Thoracic aorta (tissue), 2 donors: ENCODE results near the gene VPS54. TPM values are rescaled to one million over a fixed set of nuclear protein-coding genes. Genes with fewer than 3 reads are reported as not detected.

Experiments
- ATAC-seq: fragments of 150-250 bp; one replicate; pipeline ENCODE4 v1.8.0; 2017; ENCODE audit warnings: low read depth; ENCODE audit not compliant: insufficient number of reproducible peaks, low FRiP score
- DNase-seq: peaks from one replicate; pipeline ENCODE4 v3.0.0-alpha.2; 2020; ENCODE audit warnings: low spot score
- H3K27ac ChIP-seq, 2 donors: fragments of 200-600 bp; sonication (generic); 1 replicate in 1 of 2; 2 replicates in 1 of 2; pipeline ENCODE4 v1.5.1; 2016; ENCODE audit warnings: mild to moderate bottlenecking in 2 of 2, moderate library complexity in 2 of 2
- H3K27me3 ChIP-seq: fragments of 200-600 bp; sonication (generic); replicated peaks from 2 replicates; pipeline ENCODE4 v1.6.0; 2016; ENCODE audit warnings: mild to moderate bottlenecking; ENCODE audit not compliant: insufficient read depth
- H3K36me3 ChIP-seq: fragments of 200-600 bp; sonication (generic); one replicate; pipeline ENCODE4 v1.5.1; 2016
- H3K4me1 ChIP-seq, 2 donors: fragments of 200-600 bp; sonication (generic); 1 replicate in 1 of 2; 2 replicates in 1 of 2; pipeline versions ENCODE4 v1.5.1 to v1.6.0; 2016; ENCODE audit warnings: low read depth in 2 of 2, mild to moderate bottlenecking in 1 of 2; ENCODE audit not compliant: control insufficient read depth in 1 of 2
- H3K4me3 ChIP-seq: fragments of 200-600 bp; sonication (generic); 2 replicates; pipeline ENCODE4 v1.5.1; 2016; ENCODE audit warnings: mild to moderate bottlenecking
- H3K9me3 ChIP-seq: fragments of 200-600 bp; sonication (generic); 2 replicates; pipeline ENCODE4 v1.5.1; 2016
- CTCF ChIP-seq: fragments of 200-600 bp; sonication (generic); IDR thresholded peaks from one replicate; pipeline ENCODE4 v1.5.1; 2019; ENCODE audit warnings: antibody characterized with exemption
- total RNA-seq, 2 donors: library from RNA; depleted of rRNA; stranded (reverse); fragments of >200 nt; gene quantifications; one replicate each; pipeline versions ENCODE4 v1.1.0 to v1.2.3, GENCODE V29; 2016

VPS54 gene
- 10 to 100 TPM; 20.0 to 22.1 TPM for total RNA-seq

DNA sequence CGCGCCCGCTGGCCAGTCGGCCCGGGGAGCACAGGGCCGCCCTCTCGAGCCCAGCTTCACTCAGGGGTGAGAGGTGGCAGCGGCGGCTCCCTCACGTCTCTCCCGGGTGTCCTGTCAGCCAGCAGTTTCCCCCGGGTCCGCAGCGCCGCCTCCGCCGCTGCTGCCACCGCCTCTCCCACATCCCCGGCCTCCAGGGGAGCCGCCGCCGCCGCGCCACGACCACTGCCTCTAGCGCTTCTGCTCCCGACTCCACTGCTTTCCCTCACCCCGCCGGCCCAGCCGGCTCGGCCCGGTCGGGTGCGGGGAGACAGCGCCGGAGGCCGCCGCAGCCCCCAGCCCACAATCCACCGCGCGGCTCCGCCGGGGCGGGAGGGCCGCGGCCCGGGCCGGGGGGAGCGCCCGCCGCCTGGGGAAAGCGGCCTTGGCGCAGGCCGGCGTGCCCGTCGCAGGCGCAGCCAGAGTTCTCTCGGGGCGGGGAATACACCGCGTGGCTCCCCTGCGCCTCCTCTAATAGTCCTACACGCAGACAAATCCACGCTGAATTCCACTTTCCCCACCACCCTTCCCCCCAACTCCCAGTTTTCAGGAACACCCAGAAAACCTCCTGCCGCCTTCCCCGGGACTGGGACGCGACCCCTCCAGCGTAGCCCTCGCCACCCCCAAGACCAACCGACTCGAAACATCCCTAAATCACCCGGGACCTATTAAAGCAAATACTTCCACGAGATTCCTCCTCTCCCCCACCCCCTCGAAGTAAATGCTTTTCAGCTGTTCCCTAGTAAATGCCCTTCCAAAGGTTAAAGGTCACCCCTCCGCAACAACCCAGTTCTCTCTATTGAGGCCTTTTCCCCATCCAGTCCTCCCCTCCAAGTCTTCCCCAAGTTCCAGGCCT is at the start of gene VPS54:
TSS of gene VPS54 (minus strand) at position 346 of the 892 bp plus-strand sequence. CDS start 35,429 bp downstream, outside the sequence.
- peak within 1 kb of the TSS; percentile 85 to 95 for H3K27ac ChIP-seq
- no peaks in the 10 kb centered on the region for H3K9me3 ChIP-seq
- ATAC-seq = peak; percentile 82
- no peak for DNase-seq
- peak within 1 kb of the TSS; percentile 85 for H3K4me3 ChIP-seq
- no peaks in the 10 kb centered on the region for H3K27me3 ChIP-seq
- no peaks in the 10 kb centered on the region for H3K36me3 ChIP-seq
- TF ChIP-seq CTCF = no peak
- peaks cover 12 to 40% of the 10 kb centered on the region in 2 donors for H3K4me1 ChIP-seq

DNA sequence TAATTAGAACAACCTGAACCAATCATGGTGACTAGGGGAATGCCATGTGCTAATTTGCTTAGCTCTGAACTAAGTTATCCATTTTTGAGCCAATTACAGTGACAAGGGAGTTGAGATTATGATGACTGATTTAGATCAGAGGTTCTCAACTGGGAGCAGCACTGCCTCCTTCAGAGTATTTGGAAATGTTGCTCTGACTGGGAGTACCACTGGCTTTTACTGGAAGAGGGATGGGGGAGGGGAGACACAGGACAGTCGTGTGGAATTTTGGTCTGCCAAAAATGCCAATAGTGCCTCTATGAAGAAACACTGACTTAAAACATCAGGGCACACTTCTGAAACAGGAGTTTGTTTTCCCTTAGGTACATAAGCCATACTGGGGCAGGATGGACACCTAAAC is 48.1 kb upstream of the VPS54 start:
- Histone ChIP-seq H3K4me1 (peaks cover 6% of the 10 kb centered on the region in 2 donors), H3K27me3 (no peaks in the 10 kb centered on the region), H3K4me3 (no peak overlapping the region), H3K27ac (no peak overlapping the region), H3K36me3 (no peaks in the 10 kb centered on the region), H3K9me3 (no peaks in the 10 kb centered on the region)
- no peak for ATAC-seq
- no peak for TF ChIP-seq CTCF
- no peak for DNase-seq

GRCh38 chr2:64065516-64065915 is 46.3 kb upstream of the VPS54 start:
- Histone ChIP-seq H3K4me1 (peaks cover 6% of the 10 kb centered on the region in 2 donors), H3K36me3 (no peaks in the 10 kb centered on the region), H3K27ac (no peak overlapping the region), H3K9me3 (no peaks in the 10 kb centered on the region), H3K4me3 (no peak overlapping the region), H3K27me3 (no peaks in the 10 kb centered on the region)
- TF ChIP-seq CTCF = no peak
- DNase-seq (no peak), ATAC-seq (no peak)

DNA sequence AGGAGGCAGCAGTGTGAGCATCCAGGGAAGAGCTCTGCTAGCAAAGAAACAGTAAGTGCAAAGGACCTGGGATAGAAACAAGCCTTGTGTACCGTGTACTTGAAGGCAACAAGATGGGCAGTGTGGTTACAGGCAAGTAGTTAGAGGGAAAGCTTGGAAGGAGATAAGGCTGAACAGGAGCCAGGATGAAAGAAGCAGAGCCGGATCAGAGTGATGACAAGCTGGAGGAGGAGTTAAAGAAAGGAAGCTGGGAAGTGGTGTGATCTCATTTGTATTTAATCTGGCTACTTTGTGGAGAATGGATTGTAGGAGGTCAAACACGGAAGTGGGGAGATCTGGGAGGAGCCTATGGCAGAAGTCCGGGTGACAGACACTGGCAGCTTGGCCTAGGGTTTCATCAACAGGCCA is 44.7 kb upstream of the VPS54 start:
- Histone ChIP-seq H3K27ac (peak overlapping the region; percentile 1 to 65), H3K9me3 (no peaks in the 10 kb centered on the region), H3K36me3 (no peaks in the 10 kb centered on the region), H3K27me3 (no peaks in the 10 kb centered on the region), H3K4me1 (peaks cover 6% of the 10 kb centered on the region in 2 donors), H3K4me3 (peak overlapping the region; percentile 31)
- ATAC-seq (peak; percentile 77), DNase-seq (no peak)
- TF ChIP-seq CTCF = no peak

GRCh38 chr2:64063454-64063853 is 44.2 kb upstream of the VPS54 start:
- TF ChIP-seq CTCF = no peak
- Histone ChIP-seq H3K4me1 (peaks cover 6% of the 10 kb centered on the region in 2 donors), H3K27me3 (no peaks in the 10 kb centered on the region), H3K9me3 (no peaks in the 10 kb centered on the region), H3K4me3 (no peak overlapping the region), H3K36me3 (no peaks in the 10 kb centered on the region), H3K27ac (peak overlapping the region in 1 of 2 donors; percentile 65)
- ATAC-seq = no peak
- DNase-seq = no peak
